ENCODE data around the gene SNPH. TPM values are rescaled to one million over a fixed set of nuclear protein-coding genes. Genes with fewer than 3 reads are reported as not detected.

The SNPH gene
- total RNA-seq, 4 donors from 2014 or later: 2.1 to 14.0 (median 4.5) TPM

GRCh38 chr20:1287787-1288569 lies 21.9 kb downstream of the SNPH start:
- TF ChIP-seq POLR2A (IDR thresholded peaks at IDR 0.05) (no peak), CTCF (IDR thresholded peaks at IDR 0.05) (no peak)
- intact Hi-C loops (cut with DNase I; ENCODE audit: low total_unique reads): no loop called here
- Histone ChIP-seq H3K4me3 (no peak overlapping the region), H3K27me3 (no peaks in the 10 kb centered on the region), H3K36me3 (no peaks in the 10 kb centered on the region), H3K9me3 (no peaks in the 10 kb centered on the region), H3K27ac (no peak overlapping the region), H3K4me1 (no peaks in the 10 kb centered on the region)
- no peak for DNase-seq

DNA sequence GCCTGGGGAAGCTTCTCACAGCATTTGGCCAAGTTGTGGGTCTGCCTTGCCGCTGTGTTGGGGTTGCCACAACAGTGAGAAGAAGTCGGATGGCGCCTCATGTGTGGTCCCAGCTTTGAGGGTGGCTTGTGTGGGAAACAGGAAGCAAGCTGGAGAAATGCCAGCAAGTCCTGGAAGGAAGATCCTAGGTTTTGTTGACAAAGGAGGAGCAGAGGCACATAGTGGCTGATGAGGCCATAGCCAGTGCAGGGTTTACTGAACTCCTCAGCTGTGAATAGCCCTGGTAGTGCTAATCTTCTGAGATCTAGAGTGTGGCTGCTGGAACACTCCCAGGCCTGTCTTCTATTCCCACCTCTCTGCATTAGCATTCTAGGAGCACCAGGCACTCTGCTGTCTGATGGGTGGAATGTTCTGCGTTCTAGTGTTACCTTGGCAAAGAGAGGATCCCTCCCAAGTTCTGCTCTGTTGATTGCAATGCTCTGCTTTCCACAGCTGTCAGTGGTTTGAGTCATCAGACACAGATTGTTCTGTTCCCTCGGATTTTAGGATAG lies 25.2 kb downstream of the SNPH start:
- intact Hi-C loops (cut with DNase I; ENCODE audit: low total_unique reads): no loop called here
- TF ChIP-seq POLR2A (IDR thresholded peaks at IDR 0.05) (no peak), CTCF (IDR thresholded peaks at IDR 0.05) (no peak)
- Histone ChIP-seq H3K27me3 (no peaks in the 10 kb centered on the region), H3K4me3 (no peak overlapping the region), H3K4me1 (no peaks in the 10 kb centered on the region), H3K27ac (no peak overlapping the region), H3K9me3 (no peaks in the 10 kb centered on the region), H3K36me3 (no peaks in the 10 kb centered on the region)
- no peak for DNase-seq

GRCh38 chr20:1292620-1293019 lies 26.5 kb downstream of the SNPH start:
- no peak for DNase-seq
- no peaks in the 10 kb centered on the region for H3K27me3 ChIP-seq
- H3K4me1 ChIP-seq: no peaks in the 10 kb centered on the region
- no peaks in the 10 kb centered on the region for H3K36me3 ChIP-seq
- H3K4me3 ChIP-seq: no peak overlapping the region
- H3K27ac ChIP-seq: no peak overlapping the region
- no peak for TF ChIP-seq CTCF (IDR thresholded peaks at IDR 0.05)
- TF ChIP-seq POLR2A (IDR thresholded peaks at IDR 0.05): no peak
- intact Hi-C loops (cut with DNase I; ENCODE audit: low total_unique reads): no loop called here
- no peaks in the 10 kb centered on the region for H3K9me3 ChIP-seq

- Histone ChIP-seq H3K9me3 (no peaks in the 10 kb centered on the region), H3K36me3 (no peaks in the 10 kb centered on the region)
- DNase-seq: no peak
Observed at GRCh38 chr20:1293641-1294379, 27.7 kb downstream of the SNPH start.

More at GRCh38 chr20:1293641-1294379, 27.7 kb downstream of the SNPH start:
- H3K4me1 ChIP-seq: no peaks in the 10 kb centered on the region
- H3K4me3 ChIP-seq: no peak overlapping the region
- H3K27me3 ChIP-seq: no peaks in the 10 kb centered on the region
- no peak for TF ChIP-seq POLR2A (IDR thresholded peaks at IDR 0.05)
- no peak for TF ChIP-seq CTCF (IDR thresholded peaks at IDR 0.05)
- intact Hi-C loops (cut with DNase I; ENCODE audit: low total_unique reads): no loop called here
- no peak overlapping the region for H3K27ac ChIP-seq
